HG03159 (cell line): ENCODE results near the gene DMAP1.
"Not testable (repeated sequence)": the region's sequence is repeated elsewhere in the genome, so short reads cannot be mapped to it uniquely, and the experiment has no call there.

Experiments used
- ATAC-seq: cut with Tn5 transposase; IDR thresholded peaks from one replicate; pipeline ENCODE4 v1.9.1; 2021; ENCODE audit warnings: mild to moderate bottlenecking, moderate library complexity; ENCODE audit not compliant: unreplicated experiment

The DMAP1 gene, protein sequence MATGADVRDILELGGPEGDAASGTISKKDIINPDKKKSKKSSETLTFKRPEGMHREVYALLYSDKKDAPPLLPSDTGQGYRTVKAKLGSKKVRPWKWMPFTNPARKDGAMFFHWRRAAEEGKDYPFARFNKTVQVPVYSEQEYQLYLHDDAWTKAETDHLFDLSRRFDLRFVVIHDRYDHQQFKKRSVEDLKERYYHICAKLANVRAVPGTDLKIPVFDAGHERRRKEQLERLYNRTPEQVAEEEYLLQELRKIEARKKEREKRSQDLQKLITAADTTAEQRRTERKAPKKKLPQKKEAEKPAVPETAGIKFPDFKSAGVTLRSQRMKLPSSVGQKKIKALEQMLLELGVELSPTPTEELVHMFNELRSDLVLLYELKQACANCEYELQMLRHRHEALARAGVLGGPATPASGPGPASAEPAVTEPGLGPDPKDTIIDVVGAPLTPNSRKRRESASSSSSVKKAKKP

DNA sequence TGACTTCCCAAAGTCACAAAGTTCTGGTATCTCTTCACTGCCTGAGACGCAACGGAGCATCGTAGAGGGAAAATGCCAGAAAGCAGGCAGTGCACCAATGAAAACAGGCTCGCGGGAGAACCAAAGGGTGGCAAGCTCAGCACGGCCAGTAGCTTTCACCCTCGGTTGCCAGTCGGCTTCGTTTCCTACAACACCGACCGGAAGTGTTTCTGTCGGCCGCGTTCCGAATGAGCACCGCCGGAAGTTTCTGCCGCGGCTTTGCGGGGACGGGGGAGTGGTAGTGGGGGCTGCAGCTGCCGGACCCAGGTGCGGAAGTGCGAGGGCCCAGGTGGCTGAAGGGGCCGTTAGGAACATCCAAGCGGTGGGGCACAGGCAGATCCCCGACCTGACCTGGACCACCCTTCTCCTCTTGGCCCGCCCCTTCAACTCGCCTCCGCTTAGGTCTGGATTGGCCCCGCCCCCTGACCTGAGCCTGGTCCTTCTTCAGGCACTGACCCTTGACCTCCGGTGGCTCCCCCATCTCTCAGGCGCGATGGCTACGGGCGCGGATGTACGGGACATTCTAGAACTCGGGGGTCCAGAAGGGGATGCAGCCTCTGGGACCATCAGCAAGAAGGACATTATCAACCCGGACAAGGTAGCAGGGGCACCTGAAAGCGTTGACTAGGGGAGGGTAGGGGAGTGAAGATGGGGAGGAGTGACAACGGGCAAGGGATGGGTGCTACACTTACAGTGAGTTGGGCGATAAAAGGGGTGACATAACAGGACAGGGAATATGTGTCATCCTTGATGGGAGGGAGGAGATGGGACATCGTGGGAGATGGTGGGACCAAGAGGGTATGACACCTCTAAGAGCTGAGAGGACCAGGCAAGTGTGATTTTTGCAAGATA is at the start of gene DMAP1:
Gene DMAP1, plus strand, starts transcription at position 250 of the 891 bp plus-strand sequence. Its CDS starts 283 bp downstream, at position 533.
- ATAC-seq: peak; percentile 69

DNA sequence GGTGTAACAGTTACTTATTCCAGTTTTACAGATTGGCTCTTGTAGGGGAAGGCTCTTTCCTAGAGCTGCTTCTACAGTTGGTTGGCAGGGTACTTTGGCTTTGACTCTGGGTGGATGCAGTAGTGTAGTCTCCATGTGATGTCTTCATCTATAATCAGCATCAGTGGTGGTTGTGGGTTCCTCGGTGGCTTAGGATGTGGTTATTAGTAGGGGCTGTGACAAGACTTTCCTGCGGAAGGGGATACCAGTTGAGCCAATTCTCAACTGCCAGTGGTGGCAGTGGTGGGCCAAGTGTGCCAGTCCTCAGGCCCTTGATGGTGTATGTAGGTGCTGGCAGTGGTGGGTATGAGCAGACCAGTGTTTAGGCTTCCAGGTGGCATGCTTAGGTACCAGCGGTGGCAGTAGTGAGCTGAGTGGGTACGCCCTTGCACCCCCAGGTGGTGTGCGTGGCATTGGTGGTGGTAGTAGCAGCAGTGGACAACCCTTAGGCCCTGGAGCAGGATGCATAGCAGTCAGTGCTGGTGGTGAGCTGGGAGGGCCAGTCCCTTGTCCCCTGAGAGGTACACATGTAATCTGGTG is 44.7 kb upstream of the DMAP1 start:
- no peak for ATAC-seq

DNA sequence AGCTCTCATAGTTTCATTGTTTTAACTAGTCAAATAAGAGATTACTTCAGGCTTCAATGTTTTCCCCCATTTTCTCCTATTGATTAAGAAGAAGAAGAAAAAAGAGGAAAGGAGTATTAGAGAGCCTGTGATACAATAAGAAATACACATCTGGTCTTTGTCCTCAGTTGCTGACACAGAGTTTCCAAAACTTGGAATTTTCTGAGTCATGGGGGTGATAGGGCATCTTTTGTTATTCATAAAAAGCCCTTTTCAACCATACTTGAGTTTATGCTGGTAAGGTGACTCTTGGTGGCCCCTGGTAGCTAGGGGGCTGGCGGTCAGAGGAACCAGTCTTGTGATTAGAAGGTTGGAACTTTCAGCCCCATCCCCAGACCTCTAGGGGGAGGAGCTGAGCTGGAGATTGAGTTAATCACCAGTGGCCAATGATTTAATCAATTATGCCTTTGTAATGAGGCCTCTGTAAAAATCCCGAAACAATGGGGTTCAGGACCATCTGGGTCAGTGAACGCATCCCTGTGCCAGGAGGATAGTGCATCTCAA is 42.9 kb upstream of the DMAP1 start:
- no peak for ATAC-seq

DNA sequence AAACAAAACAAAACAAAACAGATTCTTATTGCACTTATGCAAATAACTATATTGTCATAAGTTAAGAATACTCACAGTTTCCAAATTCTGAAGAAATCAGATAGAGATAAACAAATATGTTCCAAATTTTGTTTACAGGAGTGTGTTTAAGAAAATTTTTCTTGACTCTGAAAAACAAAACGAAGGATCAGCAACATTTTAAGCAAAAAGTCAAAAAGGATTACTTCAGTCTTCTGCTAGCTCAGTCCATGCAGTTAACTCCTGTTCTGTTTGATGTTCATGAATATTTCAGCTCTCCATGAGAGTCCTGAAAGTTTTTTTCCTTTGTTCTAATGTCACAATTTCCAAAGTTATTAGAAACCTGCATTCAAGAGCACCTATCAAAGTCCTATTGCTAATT is 38.6 kb upstream of the DMAP1 start:
- ATAC-seq: no peak

DNA sequence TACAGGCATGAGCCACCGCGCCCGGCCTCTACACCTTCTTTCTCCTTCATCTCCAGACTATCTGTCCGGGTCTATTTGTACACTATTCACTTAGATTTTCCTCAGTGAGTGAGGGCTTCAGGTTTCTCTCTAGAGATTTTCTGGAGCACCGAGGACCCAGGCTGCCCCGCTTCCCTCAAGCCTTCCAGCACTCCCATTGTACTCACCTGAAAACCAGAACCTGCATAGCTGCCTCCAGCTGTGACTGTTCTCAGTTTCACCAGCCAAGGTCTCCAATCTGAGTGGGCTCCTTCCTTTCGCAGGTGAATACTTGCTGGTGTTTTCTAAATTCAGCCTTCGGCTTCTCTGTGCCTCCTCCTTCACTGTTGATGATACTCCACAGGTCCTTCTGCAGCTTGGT is 12.9 kb upstream of the DMAP1 start:
- no peak for ATAC-seq

DNA sequence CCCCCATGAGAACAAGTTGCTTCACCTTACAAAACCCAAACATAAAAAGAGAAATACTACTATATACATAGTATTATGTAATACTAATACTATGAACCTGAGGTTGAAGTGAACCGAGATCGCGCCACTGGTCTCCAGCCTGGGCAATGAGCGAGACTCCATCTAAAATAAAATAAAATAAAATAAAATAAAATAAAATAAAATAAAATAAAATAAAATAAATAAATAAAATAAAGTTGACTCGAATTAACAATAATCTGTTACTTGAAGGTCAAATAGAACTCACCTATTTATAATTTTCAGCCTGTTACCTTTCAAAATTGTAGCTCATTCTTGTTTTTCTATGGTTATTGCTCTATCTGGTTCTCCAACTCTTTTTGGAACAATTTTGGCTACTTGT is 6.7 kb upstream of the DMAP1 start:
- not testable (repeated sequence) for ATAC-seq

DNA sequence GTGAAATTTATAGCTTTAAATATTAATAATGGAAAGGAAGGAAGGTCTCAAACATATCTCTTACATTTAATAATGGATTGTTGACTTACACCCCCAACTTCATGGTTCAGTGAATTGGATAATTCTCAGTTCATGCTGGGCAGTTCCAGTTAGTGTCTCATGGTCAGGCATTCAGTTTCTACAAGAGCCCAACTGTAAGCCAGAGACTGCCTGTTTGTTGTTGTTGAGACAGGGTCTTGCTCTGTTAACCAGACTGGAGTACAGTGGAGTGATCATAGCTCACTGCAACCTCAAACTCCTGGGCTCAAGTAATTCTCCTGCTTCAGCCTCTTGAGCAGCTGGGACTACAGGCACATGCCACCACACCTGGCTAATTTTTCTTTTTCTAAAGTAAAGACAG is 5.0 kb upstream of the DMAP1 start:
- ATAC-seq: no peak

DNA sequence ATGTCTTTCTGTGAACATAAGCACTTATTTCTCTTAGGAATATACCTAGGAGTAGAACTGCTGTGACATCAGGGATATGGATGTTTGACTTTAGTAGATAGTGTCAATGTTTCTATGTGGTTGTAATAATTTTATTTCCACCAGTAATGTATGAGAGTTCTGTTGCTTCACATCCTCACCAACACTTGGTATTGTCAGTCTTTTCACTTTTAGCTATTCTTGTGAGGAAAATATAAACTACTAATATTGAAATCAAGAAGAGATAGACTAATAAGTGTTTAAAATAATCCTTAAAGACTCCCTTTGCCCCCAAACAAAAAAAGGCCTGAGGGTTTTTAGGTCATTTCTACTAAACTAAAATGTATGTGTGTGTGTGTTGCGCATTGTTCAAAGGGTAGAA is 2.7 kb upstream of the DMAP1 start:
- no peak for ATAC-seq

DNA sequence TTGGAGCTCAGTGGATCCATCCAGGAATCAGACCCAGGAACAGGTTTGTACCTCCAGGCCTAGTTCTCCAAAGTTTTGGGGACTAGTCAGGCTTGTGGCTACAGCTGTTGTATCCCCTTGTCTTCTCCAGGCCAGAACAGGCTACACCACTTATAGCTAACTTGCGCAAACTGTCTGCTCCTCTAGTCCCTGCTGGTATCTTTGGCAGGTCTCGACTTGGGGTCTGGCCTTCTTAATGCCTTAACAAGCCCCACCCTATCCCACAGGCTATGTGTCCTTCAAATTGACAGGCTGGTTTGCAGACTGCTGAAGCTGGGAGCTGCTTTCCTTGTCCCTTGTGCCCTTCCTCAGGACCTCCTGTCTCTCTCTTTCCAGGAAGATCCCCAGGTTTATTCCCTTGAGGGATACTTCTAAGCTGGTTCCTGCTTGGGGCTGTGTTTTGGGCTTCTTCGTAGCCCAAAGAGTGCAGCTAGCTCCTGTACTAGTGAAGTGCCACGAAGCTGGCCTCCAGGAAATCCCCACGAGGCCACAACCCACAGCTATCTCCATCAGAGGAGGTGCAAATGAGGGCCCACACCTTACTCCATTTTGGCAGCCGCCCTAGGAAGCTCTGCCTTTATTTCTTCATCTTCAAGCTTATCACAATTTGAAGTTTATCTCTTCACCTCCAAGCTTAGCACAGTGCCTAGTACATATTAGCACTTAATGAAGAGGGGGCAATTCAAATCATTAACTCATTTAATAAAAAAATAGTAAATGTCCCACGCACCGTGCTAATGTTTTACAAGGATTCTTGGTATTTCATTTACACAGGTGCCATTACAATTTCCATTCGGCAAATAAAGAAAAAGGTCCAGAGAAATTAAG is 683 bp upstream of the DMAP1 start:
- no peak for ATAC-seq

DNA sequence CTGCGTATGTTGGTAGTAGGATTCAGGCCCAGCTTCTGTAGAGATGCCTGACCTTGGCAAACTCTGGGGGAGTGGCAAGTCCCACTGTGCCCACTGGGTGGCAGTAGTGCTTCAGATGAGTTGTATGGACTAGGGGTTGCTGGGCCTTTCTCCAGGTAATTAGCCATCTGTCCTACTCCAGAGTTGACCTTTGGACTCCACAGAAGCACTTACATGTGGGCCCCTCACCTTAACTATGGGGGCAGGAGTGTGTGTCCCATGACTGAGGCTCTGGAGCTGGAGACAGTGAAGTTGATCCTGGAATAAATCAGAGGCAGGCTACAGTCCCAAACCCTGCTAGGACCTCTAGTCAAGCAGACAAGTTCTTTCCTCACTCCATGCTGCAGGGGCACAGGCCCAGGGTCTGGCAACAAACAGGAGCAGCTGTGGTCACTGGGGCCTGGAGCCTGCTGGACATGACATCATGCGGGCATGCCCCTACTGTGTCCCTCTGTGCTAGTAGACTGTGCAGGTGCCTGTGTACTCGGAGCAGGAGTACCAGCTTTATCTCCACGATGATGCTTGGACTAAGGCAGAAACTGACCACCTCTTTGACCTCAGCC is 4.6 kb downstream of the DMAP1 start:
- ATAC-seq: no peak

DNA sequence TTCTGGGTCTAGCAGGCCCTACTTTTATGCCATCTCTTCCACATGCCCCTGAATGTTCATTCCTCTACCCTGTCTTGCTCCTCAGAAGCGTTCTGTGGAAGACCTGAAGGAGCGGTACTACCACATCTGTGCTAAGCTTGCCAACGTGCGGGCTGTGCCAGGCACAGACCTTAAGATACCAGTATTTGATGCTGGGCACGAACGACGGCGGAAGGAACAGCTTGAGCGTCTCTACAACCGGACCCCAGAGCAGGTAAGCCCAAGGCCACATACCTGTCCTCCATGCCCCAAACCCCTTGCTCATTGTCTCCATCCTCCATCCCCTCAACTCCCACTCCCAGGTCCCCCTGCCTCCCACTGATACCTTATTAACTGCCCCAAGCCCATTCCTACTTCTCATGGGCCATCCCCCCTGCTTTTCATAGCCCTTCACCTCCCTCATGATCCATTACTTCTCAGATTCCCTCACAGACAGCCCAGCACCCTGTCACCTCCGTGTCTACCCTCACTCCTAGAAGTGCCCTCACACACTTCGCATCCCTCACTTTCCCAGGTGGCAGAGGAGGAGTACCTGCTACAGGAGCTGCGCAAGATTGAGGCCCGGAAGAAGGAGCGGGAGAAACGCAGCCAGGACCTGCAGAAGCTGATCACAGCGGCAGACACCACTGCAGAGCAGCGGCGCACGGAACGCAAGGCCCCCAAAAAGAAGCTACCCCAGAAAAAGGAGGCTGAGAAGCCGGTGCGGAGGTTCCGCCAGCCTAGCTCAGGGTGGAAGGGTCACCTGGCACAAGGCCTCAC is 5.4 kb downstream of the DMAP1 start:
- no peak for ATAC-seq

DNA sequence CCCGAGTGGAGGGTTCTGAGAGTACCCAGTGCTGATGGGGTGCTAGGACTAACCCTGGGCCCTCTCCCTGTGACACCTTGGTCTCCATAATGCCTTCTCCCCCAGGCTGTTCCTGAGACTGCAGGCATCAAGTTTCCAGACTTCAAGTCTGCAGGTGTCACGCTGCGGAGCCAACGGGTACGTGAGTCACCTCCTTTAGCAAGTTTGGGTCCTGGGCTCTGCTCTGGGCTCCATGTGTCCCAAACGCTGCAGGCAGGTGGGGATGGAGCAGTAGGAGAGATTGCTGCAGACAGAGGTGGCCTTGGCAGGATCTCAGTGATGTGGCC is 6.0 kb downstream of the DMAP1 start:
- no peak for ATAC-seq

DNA sequence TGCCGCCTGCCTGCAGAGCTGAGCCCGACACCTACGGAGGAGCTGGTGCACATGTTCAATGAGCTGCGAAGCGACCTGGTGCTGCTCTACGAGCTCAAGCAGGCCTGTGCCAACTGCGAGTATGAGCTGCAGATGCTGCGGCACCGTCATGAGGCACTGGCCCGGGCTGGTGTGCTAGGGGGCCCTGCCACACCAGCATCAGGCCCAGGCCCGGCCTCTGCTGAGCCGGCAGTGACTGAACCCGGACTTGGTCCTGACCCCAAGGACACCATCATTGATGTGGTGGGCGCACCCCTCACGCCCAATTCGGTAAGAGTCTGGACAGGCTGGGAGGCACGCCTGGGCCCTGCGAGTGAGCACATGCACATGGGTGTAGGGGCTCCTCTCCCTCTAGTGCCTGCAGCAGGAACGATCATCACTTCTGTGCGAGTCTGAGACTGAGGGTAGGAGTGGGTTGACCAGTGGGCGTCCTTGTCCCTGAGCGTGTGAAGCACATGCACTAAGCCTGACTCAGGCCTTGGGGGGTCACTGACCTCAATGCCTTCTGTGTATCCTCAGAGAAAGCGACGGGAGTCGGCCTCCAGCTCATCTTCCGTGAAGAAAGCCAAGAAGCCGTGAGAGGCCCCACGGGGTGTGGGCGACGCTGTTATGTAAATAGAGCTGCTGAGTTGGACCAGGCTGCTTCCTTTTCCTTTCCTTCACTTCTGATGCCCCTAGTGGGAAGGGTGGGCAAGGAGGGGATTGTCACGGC is 6.9 kb downstream of the DMAP1 start:
- ATAC-seq: no peak

DNA sequence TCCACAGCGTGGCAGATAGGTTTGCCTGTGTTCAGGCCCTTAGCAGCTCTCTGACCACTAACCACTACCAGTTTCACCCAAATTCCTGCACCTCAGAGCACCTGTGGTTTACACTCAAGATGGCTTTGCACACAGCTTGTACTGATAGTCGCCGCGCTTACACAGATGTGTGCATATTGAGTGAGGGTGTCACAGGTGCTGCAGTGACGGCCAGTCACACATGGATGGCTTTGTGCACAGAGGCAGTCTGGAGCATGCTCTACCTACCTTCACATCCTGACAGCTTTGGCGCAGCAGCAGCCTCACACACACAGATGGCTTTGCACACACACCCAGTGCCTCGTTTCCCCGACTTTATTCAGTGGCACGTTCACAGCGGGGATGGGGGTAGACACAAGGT is 7.5 kb downstream of the DMAP1 start:
- ATAC-seq: no peak

DNA sequence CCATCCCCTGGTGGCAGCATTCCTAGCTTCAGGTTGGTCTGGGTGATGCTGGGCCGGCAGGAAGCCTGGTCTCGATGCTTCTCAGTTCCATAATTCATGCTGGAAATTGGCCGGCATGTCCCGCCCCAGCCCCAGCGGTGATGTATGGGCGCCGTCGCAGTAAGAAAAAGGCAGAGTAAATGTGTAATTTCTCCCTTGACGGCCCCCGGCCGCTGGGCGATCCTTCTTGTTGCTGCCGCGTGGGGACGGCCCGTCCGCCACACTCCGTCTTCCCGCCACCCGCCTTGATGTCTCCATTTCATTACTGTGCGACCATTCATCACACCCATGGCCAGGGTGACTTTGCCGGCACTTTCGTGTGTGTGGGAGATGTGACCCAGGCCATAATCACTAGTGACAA is 8.5 kb downstream of the DMAP1 start:
- ATAC-seq: no peak

DNA sequence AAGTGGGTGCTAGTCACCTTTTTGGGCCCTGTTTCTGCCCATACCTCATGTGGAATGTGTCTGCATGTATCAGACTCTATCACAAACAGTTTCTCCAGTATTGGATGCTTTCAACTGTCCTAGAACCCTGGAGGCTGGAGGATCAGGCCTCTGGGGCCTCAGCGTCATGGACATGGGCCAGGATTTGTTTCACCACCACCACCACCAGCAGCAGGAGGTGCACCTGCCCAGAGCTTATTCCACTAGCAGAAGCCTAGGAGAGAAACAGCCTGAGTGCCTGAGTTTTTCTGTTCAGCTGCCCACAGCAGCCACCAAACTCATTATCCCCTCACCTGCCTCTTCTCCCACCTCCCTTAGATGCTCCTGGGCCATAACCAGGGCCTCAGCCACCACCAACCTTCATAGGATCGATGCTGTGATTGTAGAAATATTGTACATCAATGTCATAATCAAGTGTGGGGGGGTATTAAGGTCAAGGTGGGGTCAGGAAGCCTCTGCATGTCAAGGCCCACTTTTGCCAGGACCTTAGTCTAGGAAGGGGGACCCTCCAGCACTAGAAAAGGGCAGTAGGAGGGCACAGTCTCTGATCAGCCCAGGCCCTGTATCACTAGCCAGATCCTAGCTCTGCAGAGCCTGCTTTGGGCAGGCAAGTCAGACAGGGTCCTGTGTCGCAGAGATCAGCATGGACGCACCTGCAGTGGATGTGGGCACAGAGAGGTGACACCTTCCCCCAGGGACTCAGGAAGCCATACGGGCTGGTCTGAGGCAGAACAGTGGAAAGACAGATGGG is 9.3 kb downstream of the DMAP1 start:
- ATAC-seq: no peak

DNA sequence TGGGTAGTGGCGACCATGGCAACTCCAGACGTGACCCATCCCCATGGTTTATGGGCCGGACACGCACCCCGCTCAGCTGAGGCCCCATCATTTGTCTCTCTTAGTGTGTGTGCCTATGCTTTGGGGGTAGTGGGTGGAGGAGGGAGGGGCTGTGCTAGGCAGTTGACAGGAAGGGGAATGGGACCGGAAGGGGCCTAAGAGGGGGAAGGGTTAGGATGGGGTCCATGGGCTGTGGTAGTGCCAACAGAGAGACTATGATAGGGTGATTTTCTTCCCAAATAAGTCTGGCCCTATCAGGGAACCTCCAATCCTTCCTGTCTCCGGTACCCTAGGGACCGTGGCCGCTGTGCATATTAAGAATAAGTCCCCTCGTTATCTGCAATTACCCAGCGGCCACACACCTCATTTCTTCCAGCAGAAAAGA is 9.9 kb downstream of the DMAP1 start:
- ATAC-seq: no peak

DNA sequence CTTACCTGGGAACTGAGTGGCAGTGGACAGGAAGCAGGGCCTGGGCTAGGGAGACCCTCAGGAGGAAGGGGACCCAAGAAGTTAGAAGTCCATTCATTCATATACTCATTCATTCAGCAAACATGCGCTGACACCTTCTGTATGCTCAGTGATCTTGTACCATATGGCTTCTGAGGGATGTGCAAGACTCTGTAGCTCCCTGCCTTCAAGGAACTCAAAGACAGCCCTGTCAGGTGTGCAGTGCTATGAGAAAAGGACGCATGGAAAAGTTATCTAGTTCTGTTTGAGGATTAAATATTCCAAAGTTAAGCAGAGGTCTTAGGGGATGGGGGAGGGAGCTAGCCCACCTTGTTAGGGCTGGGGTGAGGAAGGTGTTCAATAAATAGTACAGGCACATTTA is 12.5 kb downstream of the DMAP1 start:
- no peak for ATAC-seq
